Activated naive CD4-positive, alpha-beta T cell treated with anti-CD3 and anti-CD28 coated beads, Interleukin-2, amount 50 U/mL, for 16 hours (primary cell): ENCODE measurements around the gene UGT1A9.
"Not testable (repeated sequence)": the region's sequence is repeated elsewhere in the genome, so short reads cannot be mapped to it uniquely, and the experiment has no call there.

Source experiments
- DNase-seq: peaks from one replicate; pipeline ENCODE4 v3.0.0-alpha.2; 2020

Gene UGT1A9

DNA sequence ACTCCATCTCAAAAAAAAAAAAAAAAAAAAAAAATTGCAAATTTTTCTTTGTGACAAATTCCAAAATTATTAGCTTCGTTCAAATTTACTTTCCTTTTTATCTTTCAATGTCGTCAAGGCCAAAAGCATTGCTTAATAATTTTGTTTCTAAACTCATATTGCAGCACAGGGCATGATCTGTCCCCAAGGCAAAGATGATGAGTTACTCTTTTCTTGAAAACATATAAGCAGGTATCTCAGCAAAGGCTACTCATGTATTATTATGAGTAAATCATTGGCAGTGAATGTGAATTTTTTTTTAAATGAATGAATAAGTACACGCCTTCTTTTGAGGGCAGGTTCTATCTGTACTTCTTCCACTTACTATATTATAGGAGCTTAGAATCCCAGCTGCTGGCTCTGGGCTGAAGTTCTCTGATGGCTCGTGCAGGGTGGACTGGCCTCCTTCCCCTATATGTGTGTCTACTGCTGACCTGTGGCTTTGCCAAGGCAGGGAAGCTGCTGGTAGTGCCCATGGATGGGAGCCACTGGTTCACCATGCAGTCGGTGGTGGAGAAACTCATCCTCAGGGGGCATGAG, 9.9 kb downstream of the UGT1A9 start, which contains the start of gene UGT1A7:
UGT1A7 (plus strand) TSS at position 381 of the 579 bp plus-strand sequence; CDS start at position 418, 37 bp downstream.
- no peak for DNase-seq

- no peak for DNase-seq
These were observed 12.9 kb downstream of the UGT1A9 start for GRCh38 chr2:233684640-233685039.

DNA sequence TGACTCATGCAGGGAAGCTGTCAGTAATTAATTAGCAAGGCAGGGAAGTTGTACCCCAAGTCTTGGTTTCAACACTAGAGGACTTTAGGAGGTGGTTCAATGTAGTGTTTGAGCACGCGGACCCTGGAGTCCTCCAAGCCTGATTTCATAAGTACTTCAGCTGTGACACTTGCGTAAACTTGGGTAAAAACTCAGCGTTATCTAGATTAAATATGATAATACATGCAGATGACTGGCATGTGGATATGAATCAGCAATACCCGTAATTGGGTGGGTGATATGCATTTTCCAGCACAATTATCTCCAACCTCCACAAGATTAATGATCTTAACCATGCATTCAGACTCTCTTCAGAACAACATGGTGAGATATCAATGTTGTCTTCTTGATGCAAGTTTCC, 15.2 kb downstream of the UGT1A9 start:
- no peak for DNase-seq

DNA sequence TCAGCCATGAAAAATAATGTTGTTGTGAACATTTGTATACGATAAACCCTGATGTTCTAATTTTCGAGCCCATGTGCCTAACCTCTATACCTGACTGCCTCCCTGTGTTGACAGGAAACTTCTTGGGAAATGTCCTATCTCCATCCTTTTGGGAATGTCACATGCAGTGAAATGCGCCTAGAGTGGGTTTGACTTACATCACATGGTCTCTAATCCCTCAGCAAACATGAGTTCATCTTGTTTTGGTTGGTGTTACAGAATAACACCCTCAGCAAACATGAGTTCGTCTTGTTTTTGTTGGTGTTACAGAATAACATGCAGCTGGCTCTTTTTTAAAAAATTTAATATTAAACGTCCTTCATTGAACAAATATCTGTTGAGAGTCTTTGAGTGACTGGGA, 16.6 kb downstream of the UGT1A9 start:
- DNase-seq = no peak

GRCh38 chr2:233689031-233689430, 17.3 kb downstream of the UGT1A9 start:
- DNase-seq = no peak

- DNase-seq = no peak
These were observed 17.8 kb downstream of the UGT1A9 start for GRCh38 chr2:233689501-233689900.

DNA sequence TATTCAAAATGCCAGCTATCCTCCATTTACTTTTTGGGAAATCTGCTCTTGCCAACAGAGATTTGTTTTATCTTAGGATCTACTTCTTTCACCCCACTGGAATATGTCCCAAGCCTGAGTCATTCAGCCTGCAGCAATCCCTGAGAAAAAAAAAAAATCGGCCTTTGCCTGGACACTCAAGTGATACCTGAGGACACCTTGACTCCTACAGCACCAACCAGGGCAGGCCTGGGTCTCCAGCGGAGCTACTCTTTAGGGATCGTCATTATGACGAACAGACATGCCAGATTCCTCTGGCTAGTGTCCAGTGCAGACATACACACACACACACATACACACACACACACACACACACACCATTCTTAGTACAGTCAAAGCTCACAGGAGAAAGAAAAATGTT, 18.7 kb downstream of the UGT1A9 start:
- DNase-seq = no peak

DNA sequence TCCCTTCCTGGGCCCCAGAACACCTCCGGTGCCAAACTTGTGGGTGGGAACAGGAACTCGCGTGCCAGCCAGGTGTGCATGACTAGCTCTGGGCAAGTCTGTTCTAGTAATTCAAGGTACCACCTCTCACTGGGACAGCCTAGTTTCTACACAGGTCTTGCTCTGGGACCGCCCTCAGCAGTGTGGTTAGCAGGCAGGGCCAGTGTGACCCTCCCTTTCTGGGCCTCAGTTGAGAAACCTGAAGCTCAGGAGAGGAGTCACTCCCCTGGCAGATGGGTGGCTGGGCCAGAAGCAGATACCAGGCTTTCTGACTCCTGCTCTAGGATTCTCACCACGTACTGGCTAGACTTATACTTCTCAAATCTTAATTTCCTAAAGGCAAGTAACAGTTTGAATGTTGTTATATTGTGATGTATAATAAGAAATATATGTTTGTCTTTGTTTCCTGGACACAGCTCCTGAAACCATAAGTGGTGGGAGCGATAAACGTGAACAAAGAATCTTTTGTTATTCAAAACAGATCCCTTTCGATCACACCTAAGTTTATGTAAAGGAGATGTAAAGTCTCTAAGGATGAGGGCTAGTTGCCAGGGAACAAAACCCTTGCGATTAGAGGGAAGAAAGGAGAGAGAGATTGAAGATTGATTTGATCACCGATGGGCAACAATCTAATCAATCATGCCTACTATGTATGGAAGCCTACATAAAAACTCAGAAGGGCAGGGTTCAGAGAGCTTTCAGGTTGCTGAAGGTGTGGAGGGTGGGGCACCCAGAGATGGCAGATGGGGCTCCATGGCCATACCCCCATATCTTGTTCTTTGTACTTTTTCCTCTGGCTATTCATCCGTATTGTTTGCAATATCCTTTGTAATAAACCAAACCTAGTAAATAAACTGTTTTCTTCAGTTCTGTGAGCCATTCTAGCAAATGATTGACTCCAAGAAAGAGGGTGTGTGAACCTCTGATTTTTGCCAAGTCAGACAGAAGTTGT, 20.0 kb downstream of the UGT1A9 start:
- no peak for DNase-seq

DNA sequence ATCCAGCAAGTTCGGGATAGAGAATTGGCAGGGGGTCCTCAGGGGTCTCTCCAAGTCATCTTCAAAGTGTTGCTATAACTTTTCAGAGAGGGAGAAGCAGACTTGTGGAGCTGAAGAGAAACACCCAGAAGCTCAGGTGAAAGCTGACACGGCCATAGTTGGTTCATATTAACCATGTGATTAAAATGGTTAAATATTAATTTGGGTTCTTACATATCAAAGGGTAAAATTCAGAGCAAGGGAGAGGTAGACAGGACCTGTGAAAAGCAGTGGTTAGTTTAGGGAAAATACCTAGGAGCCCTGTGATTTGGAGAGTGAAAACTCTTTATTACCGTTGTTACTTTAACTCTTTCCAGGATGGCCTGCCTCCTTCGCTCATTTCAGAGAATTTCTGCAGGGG, 20.9 kb downstream of the UGT1A9 start, which contains the start of gene UGT1A6:
UGT1A6 (plus strand) TSS at position 243 of the 400 bp plus-strand sequence; CDS start at position 358, 115 bp downstream.
- DNase-seq = no peak

- no peak for DNase-seq
These were observed 22.3 kb downstream of the UGT1A9 start for GRCh38 chr2:233693963-233694362.

DNA sequence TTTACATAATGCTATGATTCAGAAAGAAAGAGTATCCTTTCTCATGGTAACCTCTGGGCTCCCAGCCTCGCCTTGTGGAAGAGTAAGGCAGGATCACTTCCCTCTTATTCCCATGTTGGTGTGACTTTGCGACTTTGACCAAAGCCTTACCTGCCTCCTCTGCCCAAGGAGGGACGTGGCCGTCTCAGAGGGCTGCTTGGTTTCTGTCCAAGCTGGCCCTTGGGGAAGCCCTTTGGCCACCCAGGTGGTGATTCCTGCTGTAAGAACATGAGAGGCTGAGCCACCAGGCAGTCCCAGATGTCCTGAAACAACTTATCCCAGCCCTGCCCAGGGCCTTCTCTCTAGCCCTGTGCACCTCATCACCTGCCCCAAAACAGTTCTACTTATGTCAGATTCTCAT, 27.0 kb downstream of the UGT1A9 start:
- DNase-seq = no peak

GRCh38 chr2:233699424-233700027, 27.8 kb downstream of the UGT1A9 start:
- no peak for DNase-seq

DNA sequence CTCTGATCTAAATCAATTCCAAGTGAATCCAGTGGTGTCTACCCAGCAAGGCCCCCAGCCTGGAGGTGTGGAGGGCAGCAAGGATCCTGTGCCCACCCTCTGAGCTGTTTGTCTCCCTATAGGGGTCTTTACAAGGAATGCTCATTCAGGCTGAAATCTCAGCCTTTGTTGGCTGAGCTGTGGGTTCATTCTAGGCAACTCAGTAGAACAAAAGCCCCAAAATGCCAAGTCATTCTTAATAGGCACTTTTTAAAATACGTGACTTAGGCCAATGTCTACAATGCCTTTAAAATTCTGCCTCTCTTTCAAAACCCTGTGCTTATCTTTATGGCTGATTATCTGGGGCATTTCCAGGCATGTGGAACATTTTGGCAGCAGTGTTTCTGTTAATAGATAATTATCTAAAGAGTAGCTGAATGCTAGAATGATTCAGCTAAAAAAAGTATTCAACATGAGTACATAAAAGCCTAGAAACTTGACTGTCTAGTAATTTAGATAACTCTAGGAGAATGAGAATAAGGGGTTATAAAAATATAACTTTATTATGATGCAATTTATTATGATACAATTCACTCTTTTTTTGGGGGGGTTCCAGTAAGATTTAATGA, 28.4 kb downstream of the UGT1A9 start:
- DNase-seq = no peak

- not testable (repeated sequence) for DNase-seq
These were observed 29.1 kb downstream of the UGT1A9 start for GRCh38 chr2:233700842-233701241.

GRCh38 chr2:233702238-233702637, 30.5 kb downstream of the UGT1A9 start:
- no peak for DNase-seq

DNA sequence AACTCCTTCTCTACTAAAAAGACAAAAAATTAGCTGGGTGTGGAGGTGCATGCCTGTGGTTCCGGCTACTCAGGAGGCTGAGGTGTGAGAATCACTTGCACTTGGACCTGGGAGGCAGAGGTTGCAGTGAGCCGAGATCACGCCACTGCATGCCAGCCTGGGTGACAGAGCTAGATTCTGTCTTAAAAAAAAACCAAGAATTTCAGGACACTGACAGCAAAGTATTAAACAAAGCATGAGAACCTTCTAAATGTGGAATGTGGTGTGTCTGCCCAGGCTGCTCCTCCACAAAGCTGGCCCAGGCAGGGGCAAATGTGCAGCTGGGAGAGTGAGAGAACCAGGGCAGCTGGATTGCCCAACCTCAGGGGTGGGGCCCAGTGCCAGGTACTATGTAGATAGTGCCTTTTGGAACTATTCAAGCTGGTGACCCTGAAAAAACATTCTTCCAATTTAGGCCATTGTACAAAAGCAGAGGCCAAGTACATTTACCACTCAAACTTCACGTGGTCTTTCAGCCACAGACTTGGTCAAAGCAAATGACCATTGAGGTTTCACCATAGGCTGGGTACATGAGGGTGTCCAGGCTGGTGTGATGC, 34.3 kb downstream of the UGT1A9 start:
- no peak for DNase-seq

- DNase-seq = no peak
These were observed 35.0 kb downstream of the UGT1A9 start for GRCh38 chr2:233706720-233707119.

- no peak for DNase-seq
These were observed 36.4 kb downstream of the UGT1A9 start for GRCh38 chr2:233707940-233708644.

DNA sequence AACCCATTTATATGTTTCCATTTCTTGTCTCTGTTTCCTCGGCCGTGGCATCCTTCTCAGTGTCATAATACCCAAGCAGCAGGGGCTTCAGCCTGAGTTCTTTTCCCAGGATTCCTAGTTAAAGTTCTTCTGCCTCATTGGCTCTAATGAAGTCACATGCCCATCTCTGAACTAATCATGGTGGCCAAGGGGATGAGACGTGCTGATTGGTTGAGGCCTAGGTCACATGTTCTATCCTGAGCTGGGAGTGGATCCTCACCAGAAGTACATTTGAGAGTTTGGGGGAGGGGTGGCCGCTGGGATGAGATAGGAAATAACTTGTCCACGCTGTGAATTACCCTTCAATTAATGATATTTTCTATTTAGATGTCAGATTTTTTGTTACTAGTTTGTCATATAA, 37.2 kb downstream of the UGT1A9 start:
- no peak for DNase-seq

DNA sequence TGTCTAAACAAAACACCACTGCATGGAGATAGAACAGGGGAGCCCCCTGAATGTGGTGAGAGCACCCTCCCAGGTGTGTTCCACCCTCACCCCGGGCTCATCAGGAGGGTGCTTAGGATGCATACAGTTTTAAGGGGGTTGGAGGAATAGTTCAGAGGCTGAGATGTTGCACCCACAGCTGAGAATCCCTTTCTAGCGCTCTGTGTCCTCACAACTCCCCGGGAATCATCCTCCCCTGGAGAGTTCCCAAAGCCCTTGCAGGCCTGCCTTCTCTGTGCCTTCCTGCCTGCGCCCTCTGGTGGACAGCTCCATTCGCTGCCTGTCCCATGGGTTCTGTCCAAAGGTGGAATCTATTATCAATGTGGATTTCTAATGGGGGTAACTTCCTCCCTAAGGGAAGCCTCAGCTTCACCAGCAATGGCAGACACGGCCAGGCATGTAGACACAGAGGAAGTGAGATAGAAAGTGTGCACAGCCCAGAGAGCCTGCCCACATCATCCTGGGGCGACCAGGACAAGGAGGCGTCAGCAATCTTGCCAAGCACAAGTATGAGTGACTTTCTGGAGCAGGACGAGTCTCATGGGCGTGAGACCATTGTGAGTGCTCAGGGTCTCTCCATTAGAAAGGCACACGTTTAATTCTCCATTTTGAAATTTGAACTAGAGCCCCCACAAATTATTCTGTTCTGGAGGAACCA, 39.8 kb downstream of the UGT1A9 start:
- DNase-seq = peak; percentile 64

DNA sequence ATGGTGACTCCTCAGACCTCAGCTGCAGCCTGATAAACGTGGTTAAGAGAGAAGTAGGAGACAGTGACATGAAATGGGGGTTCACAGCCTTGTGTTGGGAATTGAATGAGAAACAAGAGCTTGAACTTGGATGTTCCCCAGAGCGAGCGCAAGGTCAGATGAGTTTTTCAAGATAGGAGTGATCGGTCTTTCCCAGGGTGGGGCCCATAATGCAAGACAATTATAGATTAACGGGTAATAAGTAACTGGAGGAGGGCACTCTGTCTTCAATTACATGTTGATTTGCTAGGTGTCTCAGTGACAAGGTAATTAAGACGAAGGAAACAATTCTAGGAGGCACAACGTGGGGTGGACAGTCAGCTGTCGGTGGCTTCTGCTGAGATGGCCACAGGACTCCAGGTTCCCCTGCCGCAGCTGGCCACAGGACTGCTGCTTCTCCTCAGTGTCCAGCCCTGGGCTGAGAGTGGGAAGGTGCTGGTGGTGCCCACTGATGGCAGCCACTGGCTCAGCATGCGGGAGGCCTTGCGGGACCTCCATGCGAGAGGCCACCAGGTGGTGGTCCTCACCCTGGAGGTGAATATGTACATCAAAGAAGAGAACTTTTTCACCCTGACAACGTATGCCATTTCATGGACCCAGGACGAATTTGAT, 41.0 kb downstream of the UGT1A9 start, which contains the start of gene UGT1A5:
UGT1A5 (plus strand) TSS at position 297 of the 651 bp plus-strand sequence; CDS start at position 382, 85 bp downstream.
- no peak for DNase-seq
